C4-2B (cell line): ENCODE data around the gene PTX4.
"Not testable (repeated sequence)": the region's sequence is repeated elsewhere in the genome, so short reads cannot be mapped to it uniquely, and the experiment has no call there.

Experiments used
- H3K27ac ChIP-seq: fragments of 450-650 bp; 2 replicates; pipeline ENCODE4 v1.5.1; 2017
- ZFX ChIP-seq: fragments of 450-650 bp; IDR thresholded peaks from 2 replicates; pipeline ENCODE4 v1.6.1; 2017
- TF ChIP-seq, protein P1 (sequence below): fragments of 450-650 bp; conservative IDR thresholded peaks from 2 replicates; pipeline ENCODE4 v1.5.1; 2017; ENCODE audit warnings: mild to moderate bottlenecking

PTX4 gene

GRCh38 chr16:1441391-1441829 is 47.3 kb downstream of the PTX4 start:
- no peak overlapping the region for H3K27ac ChIP-seq

DNA sequence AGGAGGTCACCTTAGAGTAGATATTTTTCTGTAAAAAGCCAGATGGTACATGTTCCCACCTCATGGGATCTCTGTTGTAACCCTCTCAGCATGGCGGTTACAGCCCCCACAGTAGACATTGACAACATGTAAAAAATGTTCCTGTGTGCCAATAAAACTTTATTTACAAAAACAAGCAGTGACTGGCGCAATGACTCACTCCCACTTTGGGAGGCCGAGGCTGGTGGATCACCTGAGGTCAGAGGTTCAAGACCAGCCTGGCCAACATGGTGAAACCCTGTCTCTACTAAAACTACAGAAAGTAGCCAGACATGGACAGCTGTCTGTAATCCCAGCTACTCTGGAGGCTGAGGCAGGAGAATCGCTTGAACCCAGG is 49.1 kb downstream of the PTX4 start:
- H3K27ac ChIP-seq: not testable (repeated sequence)

More at GRCh38 chr16:1441391-1441829, 47.3 kb downstream of the PTX4 start:
- TF ChIP-seq, protein P1, sequence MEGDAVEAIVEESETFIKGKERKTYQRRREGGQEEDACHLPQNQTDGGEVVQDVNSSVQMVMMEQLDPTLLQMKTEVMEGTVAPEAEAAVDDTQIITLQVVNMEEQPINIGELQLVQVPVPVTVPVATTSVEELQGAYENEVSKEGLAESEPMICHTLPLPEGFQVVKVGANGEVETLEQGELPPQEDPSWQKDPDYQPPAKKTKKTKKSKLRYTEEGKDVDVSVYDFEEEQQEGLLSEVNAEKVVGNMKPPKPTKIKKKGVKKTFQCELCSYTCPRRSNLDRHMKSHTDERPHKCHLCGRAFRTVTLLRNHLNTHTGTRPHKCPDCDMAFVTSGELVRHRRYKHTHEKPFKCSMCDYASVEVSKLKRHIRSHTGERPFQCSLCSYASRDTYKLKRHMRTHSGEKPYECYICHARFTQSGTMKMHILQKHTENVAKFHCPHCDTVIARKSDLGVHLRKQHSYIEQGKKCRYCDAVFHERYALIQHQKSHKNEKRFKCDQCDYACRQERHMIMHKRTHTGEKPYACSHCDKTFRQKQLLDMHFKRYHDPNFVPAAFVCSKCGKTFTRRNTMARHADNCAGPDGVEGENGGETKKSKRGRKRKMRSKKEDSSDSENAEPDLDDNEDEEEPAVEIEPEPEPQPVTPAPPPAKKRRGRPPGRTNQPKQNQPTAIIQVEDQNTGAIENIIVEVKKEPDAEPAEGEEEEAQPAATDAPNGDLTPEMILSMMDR: no peak
- TF ChIP-seq ZFX: no peak

DNA sequence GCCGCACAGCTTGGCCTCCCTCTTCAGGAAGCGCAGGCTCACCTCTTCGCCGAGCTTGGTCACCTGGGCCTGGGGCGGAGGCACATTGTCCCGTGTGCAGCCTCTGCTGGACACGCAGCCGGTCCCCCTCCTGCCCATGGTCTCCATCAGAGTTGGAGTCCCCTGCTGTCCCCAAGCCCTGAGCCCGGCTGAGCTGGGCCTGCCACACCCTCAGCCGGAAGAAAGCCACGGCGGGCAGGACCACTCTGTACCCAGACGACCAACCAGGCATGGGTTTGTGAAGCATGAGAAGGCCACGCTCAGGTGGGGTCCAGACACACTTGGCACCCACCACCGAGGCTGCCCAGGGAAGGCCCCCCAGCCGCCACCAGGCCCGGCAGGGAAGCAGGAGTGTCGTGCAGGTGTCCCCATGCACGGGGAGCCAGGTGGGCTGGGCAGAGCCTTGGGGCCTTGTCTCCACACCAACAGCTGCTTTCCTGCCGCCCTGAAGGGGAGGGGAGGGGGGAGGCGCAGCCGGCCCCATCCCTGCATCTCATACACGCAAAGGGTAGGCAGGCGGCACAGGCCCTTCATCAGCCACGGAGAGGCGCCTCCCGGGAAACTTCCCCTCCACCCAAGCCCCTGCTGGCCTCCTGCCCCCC is 49.6 kb downstream of the PTX4 start:
- no peak overlapping the region for H3K27ac ChIP-seq
- no peak for TF ChIP-seq ZFX
- TF ChIP-seq, protein P1: no peak

GRCh38 chr16:1438229-1439057 is 50.3 kb downstream of the PTX4 start:
- H3K27ac ChIP-seq: no peak overlapping the region
- TF ChIP-seq, protein P1: no peak
- TF ChIP-seq ZFX: no peak

- TF ChIP-seq ZFX: no peak
- TF ChIP-seq, protein P1: no peak
These were observed 51.1 kb downstream of the PTX4 start for GRCh38 chr16:1437606-1438005.

DNA sequence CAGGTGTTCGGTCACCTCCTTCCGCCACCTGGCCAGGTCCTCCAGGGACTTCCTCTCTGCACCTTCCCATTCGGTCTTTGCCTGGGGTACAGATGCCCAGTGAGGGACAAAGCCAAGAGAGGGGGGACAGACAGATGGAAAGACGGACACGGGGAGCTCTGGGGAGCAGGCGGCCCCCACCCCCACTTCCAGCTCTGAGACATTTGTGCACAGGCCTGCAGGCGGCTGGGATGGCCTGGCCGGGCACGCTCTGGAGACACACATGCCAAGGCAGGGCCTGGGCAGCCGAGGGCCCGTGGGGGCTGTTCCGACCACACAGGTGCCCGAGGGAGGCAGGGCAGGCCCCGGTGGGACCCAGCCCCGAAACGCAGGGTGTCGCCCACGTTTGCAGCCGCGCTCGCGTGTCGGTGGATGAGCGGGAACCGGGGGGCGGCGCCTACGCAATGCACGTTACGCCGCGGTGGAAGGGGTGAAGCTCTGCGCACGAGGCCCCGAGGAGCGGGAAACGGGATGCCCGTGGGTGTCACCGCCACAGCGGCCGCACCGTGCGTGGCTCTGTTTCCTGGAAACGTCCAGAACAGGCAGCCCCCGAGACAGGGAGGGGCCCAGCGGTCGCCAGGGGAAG is 51.9 kb downstream of the PTX4 start:
- no peak overlapping the region for H3K27ac ChIP-seq
- TF ChIP-seq, protein P1: no peak
- no peak for TF ChIP-seq ZFX

More at GRCh38 chr16:1437606-1438005, 51.1 kb downstream of the PTX4 start:
- no peak overlapping the region for H3K27ac ChIP-seq

DNA sequence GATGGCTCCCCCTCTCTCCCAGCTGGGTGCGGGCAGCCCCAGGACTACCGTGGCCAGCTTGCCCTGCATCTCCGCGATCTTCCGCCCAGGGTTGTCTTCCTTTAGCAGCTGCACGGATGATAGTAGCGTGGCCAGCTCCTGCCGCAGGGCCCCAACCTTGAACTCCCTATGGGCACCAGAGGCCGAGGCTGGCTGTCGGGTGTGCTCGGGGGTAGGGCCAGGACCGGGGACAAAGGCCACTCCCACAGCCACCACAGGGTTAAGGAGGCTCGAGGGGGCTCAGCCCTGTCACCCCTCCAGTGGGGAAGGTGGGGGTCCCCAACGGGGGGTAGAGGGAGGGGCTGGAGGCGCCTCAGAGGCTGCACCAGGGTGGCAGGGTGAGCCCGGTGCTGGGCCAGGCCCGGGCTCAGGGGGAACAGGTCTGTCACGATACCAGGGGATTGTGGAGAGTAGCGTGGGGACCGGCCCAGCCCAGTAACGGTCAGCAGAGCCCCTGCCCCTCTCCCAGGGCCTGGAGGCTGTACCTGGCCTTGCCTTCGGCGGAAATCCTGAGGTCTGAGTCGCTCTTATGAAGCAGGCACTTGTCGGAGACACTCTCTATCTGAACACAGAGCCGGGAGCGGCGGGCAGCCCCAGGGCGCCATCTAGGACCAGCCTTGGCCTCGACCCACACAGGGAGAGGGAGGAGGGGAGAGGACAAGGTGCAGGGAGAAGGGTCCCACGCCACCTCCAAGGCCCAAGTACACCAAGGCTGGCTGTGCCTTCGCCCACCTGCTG is 52.6 kb downstream of the PTX4 start:
- H3K27ac ChIP-seq: no peak overlapping the region

More for the DNA sequence above, 52.6 kb downstream of the PTX4 start:
- TF ChIP-seq ZFX: no peak
- TF ChIP-seq, protein P1: no peak
